GM10847 (cell line): ENCODE data around the gene COL21A1.

Experiments used
- POLR2A ChIP-seq: IDR thresholded peaks from 2 replicates; pipeline ENCODE4 v1.6.1; 2011; ENCODE audit not compliant: insufficient read length; ENCODE audit errors: extremely low read depth

The COL21A1 gene

DNA sequence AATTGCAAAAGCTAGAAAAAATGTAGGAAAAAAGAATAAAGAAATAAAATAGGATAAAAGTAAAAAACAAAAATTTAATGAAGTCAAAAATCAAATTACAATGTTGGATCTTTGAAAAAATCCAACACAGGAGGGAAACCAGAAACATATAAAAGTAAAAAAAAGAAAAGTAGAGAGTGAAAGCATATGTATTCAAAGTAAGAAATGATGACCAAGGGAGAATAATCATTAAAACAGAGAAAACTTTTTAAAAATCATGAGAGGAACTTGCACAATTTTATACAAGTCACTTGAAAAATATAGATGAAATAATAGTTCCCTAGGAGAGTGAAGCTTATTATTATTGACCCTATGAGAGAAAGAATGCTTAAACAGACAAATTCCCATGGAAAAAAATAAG is 138.2 kb downstream of the COL21A1 start:
- TF ChIP-seq POLR2A = no peak

DNA sequence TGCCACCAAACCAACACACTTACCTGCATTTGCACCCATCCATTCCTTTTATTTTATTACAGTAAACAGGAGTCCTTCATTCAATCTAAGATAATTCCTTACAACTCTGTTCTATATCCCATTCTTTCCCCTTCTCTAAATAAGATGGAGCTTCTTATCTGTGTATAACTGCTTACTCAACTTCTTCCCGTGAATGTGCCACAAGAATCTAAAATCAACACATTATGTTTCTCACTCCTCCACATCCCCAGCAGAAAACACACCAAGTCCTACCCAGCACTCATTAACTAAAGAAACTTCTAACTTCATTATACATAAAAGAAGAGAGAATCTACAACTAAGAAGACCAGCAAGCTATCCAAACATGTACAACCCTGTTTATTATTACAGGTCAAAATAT is 141.1 kb downstream of the COL21A1 start:
- no peak for TF ChIP-seq POLR2A

DNA sequence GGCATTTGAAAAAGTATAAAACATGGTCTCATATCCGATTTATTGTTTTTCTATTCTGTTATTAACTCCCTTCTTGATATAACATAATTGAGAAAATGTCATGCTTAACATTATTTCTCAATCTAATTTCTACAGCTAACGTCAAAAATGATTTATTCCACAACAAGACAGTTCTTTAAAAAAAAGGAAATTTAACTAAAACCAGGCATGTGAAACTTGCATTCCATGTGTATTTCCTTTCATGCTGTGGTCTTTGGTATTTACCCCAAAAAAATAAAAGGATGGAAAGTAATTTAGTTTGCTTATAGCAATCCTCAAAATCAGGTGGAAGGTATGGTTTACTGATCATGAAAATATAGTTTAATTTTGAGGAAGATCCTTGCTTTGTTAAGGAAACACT is 142.8 kb downstream of the COL21A1 start:
- no peak for TF ChIP-seq POLR2A

DNA sequence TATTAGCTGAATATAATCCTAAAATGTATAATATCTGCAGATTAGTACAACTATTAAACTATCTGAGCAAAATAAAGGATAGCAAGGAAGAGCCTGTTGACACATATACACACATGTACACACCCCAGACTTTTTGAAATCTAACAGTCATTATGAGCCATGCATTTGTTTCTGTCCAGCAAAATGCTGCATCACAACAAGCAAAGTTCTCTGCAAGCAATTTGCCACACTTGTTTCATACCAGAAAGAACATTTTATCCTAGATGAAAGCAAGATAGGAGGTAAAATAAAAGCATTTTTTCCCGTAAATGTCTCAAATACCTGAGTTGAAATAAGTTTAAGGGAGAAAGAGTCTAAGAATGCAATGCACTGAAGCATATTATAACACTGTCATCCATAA is 145.2 kb downstream of the COL21A1 start:
- TF ChIP-seq POLR2A = no peak

DNA sequence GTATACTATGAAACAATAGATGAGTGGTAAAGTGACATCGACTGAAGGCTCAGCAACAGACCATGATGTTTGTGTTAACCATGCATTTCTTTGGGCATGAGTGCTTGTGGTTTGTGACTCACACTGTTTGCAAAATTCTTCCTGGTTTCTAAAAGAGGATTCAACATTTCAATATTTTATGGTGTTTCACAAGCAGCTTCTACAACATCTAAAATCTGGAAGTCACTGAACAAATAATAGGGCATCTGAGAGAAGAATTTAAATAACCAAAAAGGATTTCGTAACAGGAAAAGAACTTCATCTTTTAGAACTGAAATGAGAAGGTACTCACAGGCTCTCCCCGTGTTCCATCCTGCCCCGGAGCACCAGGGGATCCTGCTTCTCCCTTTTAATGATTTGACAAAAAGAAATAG is 146.2 kb downstream of the COL21A1 start:
- no peak for TF ChIP-seq POLR2A

DNA sequence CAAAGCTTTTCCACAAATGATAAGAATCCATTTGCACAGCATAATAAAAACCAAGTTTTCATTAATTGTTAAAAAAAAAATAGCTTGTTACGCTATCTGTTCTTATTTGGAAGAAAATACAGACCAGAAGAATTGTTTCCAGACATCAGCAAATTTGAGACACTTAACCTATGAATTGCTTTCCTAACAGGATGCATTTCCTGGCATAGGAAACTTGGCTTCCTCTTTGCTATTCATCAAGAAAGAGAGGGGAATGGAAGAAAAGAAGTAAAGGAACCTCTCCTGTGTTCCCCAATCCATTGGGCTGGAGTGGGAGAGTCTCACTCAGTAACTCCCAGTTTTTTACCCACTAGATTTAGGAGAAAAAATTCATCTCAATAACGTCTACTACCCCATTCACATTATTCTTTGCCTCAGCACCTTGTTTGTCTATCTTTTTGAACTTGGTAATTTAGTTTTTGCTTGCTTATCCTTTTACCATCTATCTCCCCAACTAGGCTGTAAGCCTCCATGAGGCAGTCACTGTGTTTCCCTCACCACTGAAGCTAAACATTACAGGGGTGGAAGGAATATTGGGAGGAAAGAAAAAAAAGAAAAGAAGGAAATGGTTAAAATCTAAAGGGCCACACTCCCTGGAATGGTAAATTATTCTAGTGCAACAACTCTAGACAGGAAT is 150.3 kb downstream of the COL21A1 start:
- TF ChIP-seq POLR2A = no peak

DNA sequence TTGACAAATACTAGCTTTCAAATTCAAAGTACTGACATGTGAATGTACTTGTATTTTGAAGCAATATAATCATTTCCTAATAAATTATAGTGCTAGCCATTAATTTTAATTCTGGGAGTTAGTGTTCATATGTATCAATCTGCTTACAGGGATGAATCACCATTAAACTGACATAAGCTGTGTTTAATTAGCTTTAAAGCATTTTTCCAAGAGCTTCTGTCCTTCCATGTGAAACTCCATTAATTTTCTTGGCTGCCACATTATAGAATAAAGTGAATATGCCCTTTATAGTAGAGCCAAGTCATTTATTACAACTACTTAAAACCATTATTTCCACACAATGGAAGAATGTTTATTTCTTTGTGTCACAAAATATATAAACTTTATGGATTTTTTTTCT is 150.8 kb downstream of the COL21A1 start:
- no peak for TF ChIP-seq POLR2A

DNA sequence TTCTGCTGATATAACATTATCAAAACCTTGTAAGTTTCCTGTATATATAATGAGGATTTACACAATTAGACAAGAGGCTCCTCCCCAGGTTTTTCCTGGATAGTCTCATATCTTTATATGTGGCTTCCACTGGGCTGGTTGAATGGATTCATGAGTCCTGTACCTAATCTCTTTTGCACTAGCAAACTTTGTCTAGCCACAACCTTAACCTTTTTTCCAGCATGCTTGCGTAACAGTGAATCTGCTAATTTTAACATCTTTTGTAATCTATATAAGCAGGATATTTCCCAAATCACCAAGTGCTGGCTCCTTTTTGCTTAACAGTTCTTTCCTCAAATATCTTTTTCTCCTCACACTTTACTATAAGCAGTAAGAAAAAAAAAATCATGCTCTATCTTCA is 153.6 kb downstream of the COL21A1 start:
- no peak for TF ChIP-seq POLR2A

DNA sequence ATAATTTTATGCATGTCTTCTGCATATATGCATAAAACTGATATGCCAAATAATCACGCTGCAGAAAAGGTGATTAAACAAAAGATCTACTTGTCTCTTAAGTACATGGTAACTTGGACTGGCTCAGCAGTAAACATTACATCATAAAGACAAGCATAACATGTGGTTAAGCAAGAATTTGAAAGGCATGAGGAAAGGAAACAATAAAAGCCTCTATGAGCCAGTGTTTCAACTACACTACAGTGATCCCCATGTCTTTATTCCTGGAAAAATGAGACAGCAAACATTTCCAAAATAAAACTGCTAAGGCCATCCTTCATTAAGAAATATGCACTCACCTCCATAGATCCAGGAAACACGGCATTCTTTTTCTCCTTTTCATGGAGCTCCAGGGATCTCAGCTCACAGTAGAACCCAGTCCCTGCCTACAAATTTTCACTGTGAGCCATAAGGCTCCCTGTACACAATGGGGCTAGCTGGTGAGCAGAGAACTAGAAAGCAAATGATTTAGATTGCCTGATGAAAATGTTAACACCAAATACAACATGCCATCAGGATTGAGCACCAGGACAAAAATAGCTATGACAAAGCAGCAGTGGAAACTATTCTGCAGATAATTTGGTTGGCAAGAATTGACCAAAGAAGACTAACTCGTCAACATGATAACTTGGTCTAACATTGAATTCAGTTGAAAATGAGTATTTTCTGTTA is 156.1 kb downstream of the COL21A1 start:
- no peak for TF ChIP-seq POLR2A

DNA sequence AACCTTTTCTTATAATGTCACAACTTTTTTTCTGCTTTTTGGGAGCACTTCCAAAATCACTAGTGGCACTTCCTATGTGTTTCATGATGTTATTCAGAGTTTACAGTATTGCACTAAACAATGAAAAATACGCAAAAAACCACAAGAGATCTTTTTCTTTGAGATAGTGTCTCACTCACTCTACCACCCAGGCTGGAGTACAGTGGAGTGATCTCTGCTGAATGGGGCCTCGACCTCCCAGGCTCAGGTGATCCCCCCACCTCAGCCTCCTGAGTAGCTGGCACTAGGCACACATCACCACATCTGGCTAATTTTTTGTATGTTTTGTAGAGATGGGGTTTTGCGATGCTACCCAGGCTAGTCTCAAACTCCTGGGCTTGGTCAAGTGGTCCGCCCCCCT is 158.7 kb downstream of the COL21A1 start:
- TF ChIP-seq POLR2A = no peak

DNA sequence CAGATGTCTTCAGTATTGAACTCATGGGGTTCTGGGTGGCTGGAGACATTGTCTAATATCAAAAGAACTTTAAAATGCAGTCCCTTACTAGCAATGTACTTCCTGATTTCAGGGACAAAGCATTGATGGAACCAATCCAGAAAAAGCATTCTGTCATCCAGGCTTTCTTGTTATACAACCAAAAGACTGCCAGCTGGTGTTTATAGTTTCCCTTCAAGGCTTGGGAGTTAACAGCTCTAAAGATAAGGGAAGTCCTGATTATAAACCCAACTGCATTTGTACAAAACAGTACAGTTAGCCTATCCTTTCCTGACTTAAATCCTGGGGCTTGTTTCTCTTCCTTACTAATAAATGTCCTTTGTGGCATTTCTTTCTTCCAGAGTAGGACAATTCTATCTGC is 160.0 kb downstream of the COL21A1 start:
- TF ChIP-seq POLR2A = no peak

DNA sequence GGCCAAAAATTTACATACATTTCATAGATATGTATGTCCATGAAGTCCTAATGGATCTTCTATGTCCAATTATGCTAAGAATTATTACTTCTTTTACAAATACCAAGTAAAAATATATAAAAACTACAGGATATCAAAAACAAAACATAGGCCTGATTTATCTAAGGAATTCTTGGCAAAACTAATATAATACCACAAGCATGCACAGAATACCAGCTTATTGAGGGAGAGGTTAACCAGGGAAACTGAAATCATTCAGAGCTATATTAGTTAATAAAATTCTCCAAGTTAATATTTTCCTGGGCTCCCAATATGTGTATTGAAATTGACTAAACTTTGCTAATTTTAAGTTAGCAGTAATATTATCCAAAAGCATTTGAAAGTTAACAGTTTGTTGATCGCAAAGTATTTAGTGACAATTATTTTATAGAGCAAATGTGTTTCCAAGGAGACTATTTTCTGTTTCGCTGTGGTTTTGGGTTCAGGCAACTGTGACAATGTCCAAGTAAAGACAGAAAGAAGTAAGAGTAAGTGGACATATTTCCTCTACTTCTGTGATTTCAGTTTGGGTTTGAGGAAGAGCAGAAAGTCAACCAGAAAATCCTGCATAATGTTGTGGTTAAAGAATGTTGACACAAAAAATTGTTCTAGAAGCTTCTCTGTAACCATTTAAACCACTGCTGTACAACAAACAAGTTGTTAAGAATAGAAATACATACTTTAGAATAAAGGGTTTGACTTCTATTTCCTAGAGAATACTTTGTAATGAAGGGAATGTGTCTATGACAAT is 167.4 kb downstream of the COL21A1 start:
- no peak for TF ChIP-seq POLR2A

DNA sequence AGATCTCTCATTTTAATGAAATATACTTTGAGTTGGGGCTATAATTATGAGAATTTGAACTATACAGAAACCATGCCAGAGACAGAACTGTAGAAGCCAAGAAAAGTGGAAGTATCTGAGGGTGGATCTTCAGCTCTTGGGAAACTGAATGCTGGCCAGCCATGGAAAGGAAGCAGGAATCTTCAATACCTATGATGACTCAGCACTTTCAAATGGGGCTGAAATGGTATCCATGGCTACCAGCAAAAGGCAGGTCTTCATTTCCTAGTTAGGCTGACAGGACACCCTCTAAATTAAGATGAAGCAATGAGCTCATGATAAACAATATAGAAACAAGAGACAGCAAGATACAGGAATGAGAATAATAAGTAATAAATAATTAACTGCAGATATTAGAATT is 171.3 kb downstream of the COL21A1 start:
- no peak for TF ChIP-seq POLR2A

DNA sequence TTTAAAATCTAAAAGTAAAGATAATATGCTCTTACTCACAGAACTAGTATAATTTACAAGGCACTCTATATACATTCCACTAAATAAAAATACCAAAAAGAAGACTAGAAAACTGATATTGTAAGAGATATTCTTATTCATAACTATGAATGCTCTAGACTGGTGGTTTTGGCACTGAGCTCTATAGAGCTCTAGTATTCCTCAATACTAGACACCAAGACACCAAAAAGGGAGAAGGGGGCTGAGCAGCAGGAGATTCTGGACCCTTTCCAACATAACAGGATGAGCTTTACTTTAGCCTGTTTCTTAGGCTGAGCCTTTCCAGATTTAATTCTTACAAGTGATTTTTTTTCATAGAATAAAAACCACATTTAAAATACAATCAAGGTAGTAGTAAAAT is 173.6 kb downstream of the COL21A1 start:
- TF ChIP-seq POLR2A = no peak

DNA sequence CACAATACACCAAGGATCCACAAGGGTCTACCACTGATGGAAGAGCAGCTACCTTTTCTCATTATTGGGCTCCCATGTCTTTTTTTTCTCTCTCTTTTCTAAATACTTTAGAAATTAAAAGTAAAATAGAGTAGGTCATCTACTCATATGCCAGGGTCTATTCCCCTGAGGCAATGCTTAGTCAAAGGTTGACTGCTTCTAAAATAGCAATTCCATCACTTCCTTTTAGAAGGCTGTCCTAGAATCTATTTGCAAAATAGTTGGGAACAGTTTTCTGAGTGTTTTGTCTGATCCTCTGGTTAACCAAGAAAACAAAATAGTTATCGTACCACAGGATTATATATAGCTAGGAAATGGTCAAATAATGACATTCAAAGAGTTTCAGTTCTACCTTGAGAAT is 174.1 kb downstream of the COL21A1 start:
- no peak for TF ChIP-seq POLR2A

DNA sequence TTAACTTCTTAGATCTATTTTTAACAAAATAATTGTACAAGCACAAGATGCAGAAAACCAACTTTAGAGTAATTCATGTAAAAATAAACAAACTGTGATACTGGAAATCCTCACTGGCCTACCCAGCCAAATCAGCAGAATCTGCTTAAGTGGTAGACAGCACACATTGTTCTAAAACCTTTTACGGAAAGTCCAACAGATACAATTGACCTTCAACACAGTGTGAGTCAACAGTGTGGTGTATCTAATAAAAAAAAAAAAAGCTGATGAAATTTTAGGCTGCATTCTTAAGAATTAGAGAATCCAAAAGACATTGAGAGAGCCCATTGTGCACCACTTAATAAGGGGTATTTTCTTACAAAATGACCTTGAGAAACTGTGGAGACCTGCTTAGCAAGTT is 174.5 kb downstream of the COL21A1 start:
- TF ChIP-seq POLR2A = no peak
